GM08714 (cell line): ENCODE results near the gene SLC5A1.

ENCODE experiments used
- H3K4me3 ChIP-seq: fragments of 200-500 bp; sonication (Bioruptor generic); 2 replicates; pipeline ENCODE4 v1.5.1; 2014; ENCODE audit warnings: mild to moderate bottlenecking, low read length, inconsistent platforms
- ZNF274 ChIP-seq: IDR thresholded peaks from 2 replicates; pipeline ENCODE4 v1.6.1; 2012; ENCODE audit warnings: mild to moderate bottlenecking, low read depth, low read length

Gene SLC5A1

DNA sequence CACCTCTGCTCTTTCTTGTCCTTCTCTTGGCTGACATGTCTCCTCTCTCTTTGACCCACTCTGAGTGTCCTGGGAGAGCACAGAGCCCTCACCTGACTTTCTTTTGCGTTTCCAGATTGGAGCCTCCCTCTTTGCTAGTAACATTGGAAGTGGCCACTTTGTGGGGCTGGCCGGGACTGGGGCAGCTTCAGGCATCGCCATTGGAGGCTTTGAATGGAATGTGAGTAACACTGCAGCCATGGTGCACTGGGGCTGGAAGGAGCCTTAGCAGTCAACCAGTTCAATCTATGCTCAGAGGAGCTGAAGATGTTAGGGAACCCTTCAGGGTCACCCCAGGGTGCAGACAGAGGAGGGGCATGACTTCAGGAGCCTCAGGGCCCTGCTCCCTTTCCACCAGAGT lies 23.8 kb downstream of the SLC5A1 start:
- no peak for TF ChIP-seq ZNF274
- H3K4me3 ChIP-seq = no peak overlapping the region

DNA sequence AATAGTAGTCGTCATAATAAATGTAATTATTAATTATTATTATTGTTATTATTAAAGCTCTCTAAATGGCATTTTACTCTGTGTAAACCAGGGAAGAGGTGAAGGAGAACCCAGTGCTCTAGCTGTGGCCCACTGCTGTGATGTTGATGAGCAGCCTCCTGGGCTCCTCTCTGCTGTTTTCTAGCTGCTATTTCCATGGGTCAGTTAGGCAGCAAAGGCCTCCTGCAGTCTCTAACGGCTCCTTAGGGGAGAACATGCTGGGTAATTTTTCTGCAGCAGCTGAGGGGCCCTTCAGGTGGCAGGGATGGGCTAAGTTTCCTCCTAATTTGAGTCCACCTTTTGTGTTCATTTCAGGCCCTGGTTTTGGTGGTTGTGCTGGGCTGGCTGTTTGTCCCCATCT lies 24.6 kb downstream of the SLC5A1 start:
- TF ChIP-seq ZNF274 = no peak

DNA sequence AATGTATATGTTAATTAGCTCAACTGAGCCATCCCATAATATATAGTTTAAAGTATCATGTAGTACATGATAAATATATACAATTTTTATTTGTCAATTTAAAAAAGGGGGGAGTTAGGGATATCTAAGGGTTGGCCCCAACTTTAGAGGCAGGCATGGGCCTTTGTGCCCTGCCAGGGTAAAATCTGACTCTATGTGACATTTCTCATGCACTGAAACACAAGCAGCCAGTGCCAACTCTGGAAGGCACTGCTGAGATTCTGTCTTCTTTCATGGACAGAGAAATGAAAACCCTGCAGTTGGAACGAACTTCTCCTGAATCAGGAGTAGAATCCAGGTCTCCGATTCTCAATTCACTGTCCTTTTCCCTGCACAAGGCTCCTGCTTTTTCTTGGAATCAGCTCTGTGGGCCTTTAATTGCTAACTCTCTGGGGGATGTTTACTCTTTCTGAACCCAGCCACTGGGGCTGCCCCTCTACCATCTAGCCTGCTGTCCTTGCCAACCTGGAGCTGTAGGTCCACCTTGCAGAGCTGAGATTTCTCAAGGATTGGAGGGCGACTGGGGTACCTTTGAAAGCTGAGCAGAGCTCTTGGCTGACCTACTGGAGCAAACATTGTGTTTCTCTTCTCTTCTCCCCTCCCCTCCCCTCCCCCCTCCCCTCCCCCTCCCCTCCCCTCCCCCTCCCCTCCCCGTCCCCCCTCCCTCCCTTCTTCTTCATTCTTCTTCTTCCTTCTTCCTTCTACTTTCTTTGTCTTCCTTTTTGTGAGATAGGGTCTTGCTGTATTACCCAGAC lies 26.7 kb downstream of the SLC5A1 start:
- no peak overlapping the region for H3K4me3 ChIP-seq
- no peak for TF ChIP-seq ZNF274

More for the DNA sequence above, 24.6 kb downstream of the SLC5A1 start:
- H3K4me3 ChIP-seq = no peak overlapping the region

DNA sequence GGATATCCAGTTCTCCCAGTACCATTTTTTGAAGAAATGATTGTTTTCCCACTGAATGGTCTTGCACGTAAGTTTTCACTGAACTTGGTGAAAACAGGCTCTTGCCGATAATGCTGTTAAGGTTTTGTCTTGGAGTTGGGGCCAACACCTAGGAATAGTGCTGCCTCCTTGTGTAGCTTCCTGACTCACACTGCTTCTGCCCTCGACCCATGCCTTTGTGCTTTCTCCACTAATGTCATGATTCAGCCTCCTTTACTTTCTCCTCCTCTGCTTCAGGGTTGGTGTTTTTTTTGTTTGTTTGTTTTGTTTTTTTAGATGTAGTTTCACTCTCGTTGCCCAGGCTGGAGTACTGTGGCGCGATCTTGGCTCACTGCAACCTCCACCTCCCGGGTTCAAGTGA lies 30.2 kb downstream of the SLC5A1 start:
- no peak overlapping the region for H3K4me3 ChIP-seq

DNA sequence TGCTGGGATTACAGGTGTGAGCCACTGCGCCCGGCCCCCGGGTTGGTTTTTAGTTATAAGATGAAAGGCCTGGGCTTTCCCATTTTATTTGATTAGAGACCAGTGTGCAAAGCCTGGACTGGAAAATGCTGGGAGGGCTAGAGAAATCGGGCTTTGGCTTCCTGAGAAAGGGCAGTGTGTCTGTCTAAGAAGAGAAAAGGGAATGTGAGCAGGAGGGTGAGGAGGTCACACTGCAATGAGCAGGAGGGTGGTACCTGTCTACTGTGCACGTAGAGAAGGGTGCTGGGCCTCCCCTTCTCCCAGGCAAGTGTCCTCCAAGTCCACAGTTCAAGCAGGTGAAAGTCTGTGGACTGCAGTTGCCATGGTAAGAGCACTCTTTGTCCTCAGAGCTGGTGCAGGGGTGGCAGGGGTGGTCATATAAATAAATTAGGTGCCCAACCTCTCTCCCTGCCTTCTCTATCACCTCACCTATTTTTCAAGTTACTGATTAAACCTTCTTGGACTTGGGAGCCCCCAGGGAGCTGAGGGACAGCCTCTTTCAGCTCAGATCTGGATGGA lies 30.8 kb downstream of the SLC5A1 start:
- no peak overlapping the region for H3K4me3 ChIP-seq
- no peak for TF ChIP-seq ZNF274

More for the DNA sequence above, 30.2 kb downstream of the SLC5A1 start:
- no peak for TF ChIP-seq ZNF274

DNA sequence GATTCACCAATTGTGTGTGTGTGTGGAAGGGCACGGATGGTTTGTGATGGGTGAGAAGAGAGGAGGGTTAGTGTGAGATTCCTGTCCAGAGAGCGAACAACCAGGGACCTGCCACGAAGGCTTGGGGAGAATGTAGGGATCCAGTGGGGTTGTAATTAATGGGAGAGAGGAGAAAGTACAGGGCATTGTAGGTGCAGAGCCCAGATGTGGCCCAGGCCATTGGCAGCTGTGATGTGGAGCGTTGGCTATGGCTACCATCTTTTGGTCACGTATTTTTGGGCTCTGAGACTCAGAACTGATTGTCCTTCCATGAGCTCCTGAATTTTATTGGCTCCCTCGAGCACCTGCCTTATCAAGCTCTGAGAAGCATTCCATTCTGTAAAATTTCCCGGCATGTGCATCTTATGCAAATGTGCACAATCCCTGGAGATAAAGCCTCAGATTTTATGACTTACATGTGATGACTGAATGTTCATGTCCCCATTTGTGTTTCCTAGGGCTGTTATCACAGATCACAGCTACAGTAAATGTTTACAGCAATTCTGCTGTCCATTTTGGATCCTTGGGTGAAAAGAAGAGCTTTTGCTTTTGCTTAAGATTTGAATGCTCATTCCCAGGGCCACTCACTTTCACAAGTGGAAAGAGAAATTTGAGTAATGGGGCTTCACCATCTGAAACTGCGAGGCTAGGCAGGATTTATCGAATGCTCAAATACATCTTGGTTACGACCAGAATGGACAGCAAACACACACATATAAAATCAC lies 33.1 kb downstream of the SLC5A1 start:
- TF ChIP-seq ZNF274 = no peak
- no peak overlapping the region for H3K4me3 ChIP-seq

DNA sequence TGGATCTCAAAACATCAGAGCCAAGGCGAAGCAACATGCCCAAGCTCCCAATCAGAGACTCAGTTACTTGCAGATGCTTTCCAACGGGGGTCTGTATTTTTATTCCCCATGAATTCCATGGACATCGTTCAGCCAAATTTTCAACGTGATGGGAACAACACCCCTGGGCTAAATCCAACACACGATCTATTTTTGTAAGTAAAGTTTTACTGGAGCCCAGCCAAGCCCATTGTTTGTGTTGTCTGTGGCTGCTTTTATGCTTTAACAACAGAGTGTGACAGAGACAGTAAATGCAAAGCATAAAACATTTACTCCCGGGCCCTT lies 33.7 kb downstream of the SLC5A1 start:
- TF ChIP-seq ZNF274 = no peak

DNA sequence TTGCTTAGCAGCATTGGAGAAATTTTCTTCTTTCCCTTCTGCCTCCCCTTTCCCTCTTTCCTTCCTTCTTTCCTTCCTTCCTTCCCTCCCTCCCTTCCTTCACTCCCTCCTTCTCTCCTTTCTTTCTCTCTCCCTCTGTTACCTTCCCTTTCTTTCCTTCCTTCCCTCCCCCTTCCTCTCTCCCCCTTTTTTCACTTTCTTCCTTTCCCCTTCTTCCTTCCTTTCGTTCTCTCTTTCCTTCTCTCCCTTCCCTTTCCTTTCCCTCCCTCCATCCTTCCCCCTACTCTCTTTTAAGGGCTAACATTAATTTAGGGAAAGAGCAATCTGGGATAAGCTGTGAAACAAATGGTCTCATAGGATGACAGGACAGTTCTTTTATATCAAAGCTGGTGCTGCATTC lies 34.1 kb downstream of the SLC5A1 start:
- no peak for TF ChIP-seq ZNF274
- H3K4me3 ChIP-seq = no peak overlapping the region

More for the DNA sequence above, 33.7 kb downstream of the SLC5A1 start:
- no peak overlapping the region for H3K4me3 ChIP-seq

DNA sequence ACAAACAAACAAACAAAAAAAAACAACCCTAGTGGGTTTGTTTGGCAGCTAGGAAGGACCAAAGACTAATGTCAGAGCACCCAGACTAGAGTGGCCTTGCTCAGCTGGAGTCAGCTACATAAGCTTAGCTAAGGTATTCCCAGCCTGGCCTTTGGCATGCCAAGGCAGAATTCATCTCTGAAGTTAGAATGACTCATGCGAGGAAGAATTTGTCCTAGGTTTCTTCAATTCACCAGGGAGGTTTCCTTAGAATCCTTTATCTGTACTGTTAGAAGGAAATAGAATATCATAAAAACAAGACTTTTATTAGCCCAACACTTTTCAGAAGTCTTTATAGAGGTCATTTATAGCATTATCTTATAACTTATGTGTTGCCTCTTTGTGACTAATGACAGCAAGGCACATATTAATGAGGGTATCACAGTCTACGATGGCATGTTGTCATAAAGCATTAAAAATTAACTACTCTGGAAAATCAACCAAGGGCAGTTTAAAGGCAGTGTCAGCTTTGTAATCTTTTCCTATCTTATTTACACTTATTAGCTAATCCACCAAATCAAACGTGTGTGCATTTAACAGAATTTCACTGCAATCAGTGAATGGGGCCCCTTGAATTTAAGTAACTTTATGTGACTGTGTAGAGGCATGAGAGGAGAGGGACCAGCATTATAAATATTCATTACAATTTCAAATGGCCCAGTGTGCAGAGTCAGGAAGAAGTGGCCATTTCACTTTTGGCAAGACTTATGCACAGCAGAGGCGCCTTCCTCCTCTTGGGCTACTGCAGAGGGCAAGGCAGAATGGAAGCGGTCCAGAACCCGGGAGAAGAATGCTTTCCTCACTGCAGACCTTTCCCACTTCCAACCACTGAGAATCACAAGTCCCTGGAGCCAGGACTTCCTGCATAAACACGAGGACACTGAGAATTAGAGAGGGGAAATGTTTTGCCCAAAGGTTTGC lies 36.3 kb downstream of the SLC5A1 start:
- H3K4me3 ChIP-seq = no peak overlapping the region
- TF ChIP-seq ZNF274 = no peak

DNA sequence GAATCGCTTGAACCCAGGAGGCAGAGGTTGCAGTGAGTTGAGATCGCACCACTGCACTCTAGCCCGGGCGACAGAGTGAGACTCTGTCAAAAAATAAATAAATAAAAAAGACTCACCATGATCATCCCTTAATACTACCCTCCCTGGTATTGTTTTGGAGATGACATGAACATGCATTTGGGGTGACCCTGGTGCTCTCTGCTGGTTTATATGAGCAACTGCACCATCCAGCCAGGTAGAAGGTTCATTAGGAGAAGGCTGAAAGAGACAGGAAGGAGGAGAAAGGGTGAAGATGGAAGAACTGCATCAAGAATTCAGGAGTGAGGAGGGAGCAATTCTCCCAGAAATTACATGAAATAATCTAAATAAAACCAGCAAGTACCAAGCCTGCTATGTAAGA lies 37.8 kb downstream of the SLC5A1 start:
- H3K4me3 ChIP-seq = no peak overlapping the region
- TF ChIP-seq ZNF274 = no peak

DNA sequence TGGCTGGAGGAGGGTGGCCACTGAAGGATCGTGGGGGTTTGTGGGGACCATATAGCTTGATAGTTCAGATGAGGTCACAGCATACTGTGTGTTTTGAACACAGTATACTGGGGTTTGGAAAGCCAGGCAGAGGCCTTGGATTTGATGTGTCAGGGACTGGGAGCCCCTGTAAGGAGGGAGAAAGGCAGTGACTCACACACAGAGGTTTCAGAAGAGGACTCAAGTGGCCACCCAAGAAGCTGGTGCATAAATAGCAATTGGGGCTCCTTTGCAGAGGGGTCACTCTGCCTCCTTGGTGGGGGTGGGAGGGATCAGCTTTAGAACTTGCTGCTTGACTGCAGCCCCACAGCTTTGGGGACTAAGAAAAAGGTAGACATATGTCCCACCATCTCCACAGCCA lies 39.3 kb downstream of the SLC5A1 start:
- TF ChIP-seq ZNF274 = no peak

DNA sequence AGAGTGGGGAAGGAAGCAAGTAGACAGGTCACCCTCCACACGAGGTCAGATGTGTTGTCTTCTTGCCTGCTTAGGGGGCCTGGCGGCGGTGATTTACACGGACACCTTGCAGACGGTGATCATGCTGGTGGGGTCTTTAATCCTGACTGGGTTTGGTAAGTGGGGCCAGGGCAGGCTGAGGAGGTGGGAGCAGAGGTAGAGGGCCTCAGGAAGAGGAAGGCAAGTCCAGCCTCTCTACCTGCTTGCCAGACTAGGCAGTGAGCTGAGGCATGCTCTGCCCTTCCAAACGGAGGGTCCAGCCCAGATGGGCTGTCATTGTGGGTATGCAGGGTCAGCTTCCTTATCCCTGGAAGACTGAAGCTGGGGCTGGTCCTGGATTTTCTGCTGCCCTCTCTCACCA lies 39.9 kb downstream of the SLC5A1 start:
- H3K4me3 ChIP-seq = no peak overlapping the region
- TF ChIP-seq ZNF274 = no peak

More for the DNA sequence above, 39.3 kb downstream of the SLC5A1 start:
- no peak overlapping the region for H3K4me3 ChIP-seq

DNA sequence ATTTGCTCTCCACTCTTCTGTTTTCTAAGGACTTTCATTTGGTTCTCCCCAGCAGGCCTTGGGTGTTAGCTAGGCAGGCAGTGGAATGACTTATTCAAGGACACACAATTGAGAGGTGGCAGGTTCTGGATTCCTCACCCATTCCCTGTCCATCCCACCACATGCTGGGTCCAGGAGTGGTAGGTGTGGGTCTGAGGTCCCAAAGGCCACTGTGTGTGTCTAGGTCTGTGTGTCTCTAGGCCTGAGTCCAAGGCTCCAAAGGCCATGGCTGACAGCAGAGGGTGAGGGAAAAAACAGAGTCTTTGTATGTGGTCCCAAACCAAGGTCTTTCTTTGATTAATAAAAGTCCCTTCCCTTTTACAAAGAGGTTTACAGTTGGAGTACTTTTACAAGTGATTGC lies 40.8 kb downstream of the SLC5A1 start:
- TF ChIP-seq ZNF274 = no peak
- H3K4me3 ChIP-seq = no peak overlapping the region

DNA sequence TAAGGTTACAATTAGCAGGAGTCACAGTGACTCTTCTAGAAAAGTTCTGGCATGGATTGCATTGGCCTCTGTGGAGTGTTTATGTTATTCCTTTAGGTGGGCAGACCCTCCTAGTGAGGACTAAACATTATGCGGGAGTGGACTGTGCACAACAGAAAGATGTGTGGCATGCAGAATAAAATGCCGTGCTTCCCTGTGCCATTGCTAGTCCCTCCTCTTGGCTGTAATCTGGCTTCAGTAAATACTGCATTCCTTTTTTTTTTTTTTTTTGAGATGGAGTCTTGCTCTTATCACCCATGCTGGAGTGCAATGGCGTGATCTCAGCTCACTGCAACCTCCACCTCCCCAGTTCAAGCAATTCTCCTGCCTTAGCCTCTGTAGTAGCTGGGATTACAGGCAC lies 45.0 kb downstream of the SLC5A1 start:
- no peak for TF ChIP-seq ZNF274

More for the DNA sequence above, 45.0 kb downstream of the SLC5A1 start:
- no peak overlapping the region for H3K4me3 ChIP-seq
